GM23338 (cell line): Measurements from ENCODE around the gene NCCRP1.

ENCODE experiments used
- CREB1 ChIP-seq: fragments of 250-450 bp; sonication (Bioruptor Pico); IDR thresholded peaks from 2 replicates; pipeline ENCODE4 v1.5.0; 2020; ENCODE audit warnings: low read depth, mild to moderate bottlenecking, moderate library complexity
- CTCF ChIP-seq, 2 experiments: fragments of 200-600 bp in 1 of 2; sonication (generic) in 1 of 2; conservative IDR thresholded peaks; 2 replicates each; pipeline versions ENCODE4 v1.5.1 to v1.6.1; 2016 to 2017; ENCODE audit warnings: antibody characterized with exemption in 2 of 2, low read depth in 2 of 2, mild to moderate bottlenecking in 2 of 2, moderate library complexity in 1 of 2
- ETS1 ChIP-seq: IDR thresholded peaks from 2 replicates; pipeline ENCODE4 v1.6.1; 2016; ENCODE audit warnings: antibody characterized with exemption
- EZH2 ChIP-seq: fragments of 200-600 bp; sonication (generic); IDR thresholded peaks from one replicate; pipeline ENCODE4 v1.8.0; 2017; ENCODE audit warnings: antibody characterized with exemption, mild to moderate bottlenecking, low read depth; ENCODE audit not compliant: unreplicated experiment
- EZH2phosphoT487 ChIP-seq: fragments of 200-600 bp; sonication (generic); IDR thresholded peaks from one replicate; pipeline ENCODE4 v1.8.1; 2018; ENCODE audit warnings: antibody characterized with exemption; ENCODE audit not compliant: unreplicated experiment
- JUNB ChIP-seq: IDR thresholded peaks from one replicate; pipeline ENCODE4 v1.6.1; 2016; ENCODE audit warnings: antibody characterized with exemption; ENCODE audit not compliant: unreplicated experiment
- POLR2AphosphoS5 ChIP-seq: IDR thresholded peaks from 2 replicates; pipeline ENCODE4 v1.6.1; 2016; ENCODE audit warnings: antibody characterized with exemption, low read depth
- REST ChIP-seq: IDR thresholded peaks from one replicate; pipeline ENCODE4 v1.6.1; 2018; ENCODE audit warnings: antibody characterized with exemption; ENCODE audit not compliant: unreplicated experiment
- ZNF114 ChIP-seq: fragments of 250-450 bp; sonication (Bioruptor Pico); IDR thresholded peaks from 2 replicates; pipeline ENCODE4 v1.5.0; 2020; ENCODE audit warnings: mild to moderate bottlenecking, moderate library complexity
- ZNF331 ChIP-seq: fragments of 250-450 bp; sonication (Bioruptor Pico); IDR thresholded peaks from 2 replicates; pipeline ENCODE4 v1.5.0; 2020; ENCODE audit warnings: low read depth, mild to moderate bottlenecking, moderate library complexity
- ZNF462 ChIP-seq: fragments of 250-450 bp; sonication (Bioruptor Pico); IDR thresholded peaks from 2 replicates; pipeline ENCODE4 v1.5.0; 2020; ENCODE audit warnings: mild to moderate bottlenecking, moderate library complexity

- no peak for TF ChIP-seq CTCF (conservative IDR thresholded peaks at IDR 0.05; ENCODE audit: low read depth in 2 of 2)
- no peak for TF ChIP-seq EZH2phosphoT487
- no peak for TF ChIP-seq REST
- TF ChIP-seq POLR2AphosphoS5 = no peak
- TF ChIP-seq EZH2 = no peak
- TF ChIP-seq ETS1 = no peak
- TF ChIP-seq CREB1 (CRISPR knock-in tag) = no peak
- no peak for TF ChIP-seq JUNB
- TF ChIP-seq ZNF462 (CRISPR knock-in tag) = no peak
- no peak for TF ChIP-seq ZNF331 (CRISPR knock-in tag)
- no peak for TF ChIP-seq ZNF114 (CRISPR knock-in tag)
These were observed 28.3 kb upstream of the NCCRP1 start for GRCh38 chr19:39168258-39169142.
